HepG2 (cell line): ENCODE results near the gene C22orf15. TPM values are rescaled to one million over a fixed set of nuclear protein-coding genes. Genes with fewer than 3 reads are reported as not detected.

Experiments
- BCL6 ChIP-seq: IDR thresholded peaks from 2 replicates; pipeline ENCODE4 v1.6.1; 2016; ENCODE audit warnings: missing genetic modification reagents, missing compliant biosample characterization
- CC2D1A ChIP-seq: sonication (generic); formaldehyde crosslinking; IDR thresholded peaks from 2 replicates; pipeline ENCODE4 v1.8.1; 2023; ENCODE audit warnings: mild to moderate bottlenecking, missing genetic modification reagents
- CEBPG ChIP-seq: IDR thresholded peaks from 2 replicates; pipeline ENCODE4 v1.6.1; 2016
- CENPX ChIP-seq: sonication (generic); formaldehyde crosslinking; IDR thresholded peaks from 2 replicates; pipeline ENCODE4 v1.9.0; 2021; ENCODE audit warnings: mild to moderate bottlenecking, missing genetic modification reagents, moderate library complexity
- DNMT3B ChIP-seq: conservative IDR thresholded peaks from 2 replicates; pipeline ENCODE4 v1.6.1; 2016; ENCODE audit warnings: missing biosample characterization, control low read depth
- ELF1 ChIP-seq: sonication (generic); formaldehyde crosslinking; IDR thresholded peaks from 2 replicates; pipeline ENCODE4 v1.4.0; 2020; ENCODE audit warnings: missing genetic modification reagents
- FOXA1 ChIP-seq, 2 experiments: fragments of 450-650 bp in 1 of 2; sonication (generic) in 1 of 2; formaldehyde crosslinking in 1 of 2; IDR thresholded peaks; 2 replicates each; pipeline versions ENCODE4 v1.4.0 to v1.6.1; 2016 to 2020; ENCODE audit warnings: missing genetic modification reagents in 1 of 2
- GLMP ChIP-seq: sonication (generic); formaldehyde crosslinking; IDR thresholded peaks from 2 replicates; pipeline ENCODE4 v1.9.0; 2021; ENCODE audit warnings: missing genetic modification reagents, mild to moderate bottlenecking, borderline replicate concordance
- GTF2F1 ChIP-seq: fragments of 150-350 bp; IDR thresholded peaks from 2 replicates; pipeline ENCODE4 v1.6.1; 2014; ENCODE audit warnings: low read length
- HDAC2 ChIP-seq: sonication (generic); formaldehyde crosslinking; IDR thresholded peaks from 2 replicates; pipeline ENCODE4 v1.4.0; 2020; ENCODE audit warnings: missing genetic modification reagents
- HNRNPH1 ChIP-seq: fragments of 200-400 bp; formaldehyde crosslinking; optimal IDR thresholded peaks from 2 replicates; pipeline ENCODE3; 2017; ENCODE audit warnings: mild to moderate bottlenecking, low read depth, low read length
- IKZF4 ChIP-seq: sonication (generic); formaldehyde crosslinking; IDR thresholded peaks from 2 replicates; pipeline ENCODE4 v1.5.1; 2020; ENCODE audit warnings: borderline replicate concordance, mild to moderate bottlenecking, low read depth, missing genetic modification reagents; ENCODE audit errors: not compliant biosample characterization
- KAT8 ChIP-seq: IDR thresholded peaks from 2 replicates; pipeline ENCODE4 v1.6.1; 2016; ENCODE audit warnings: missing genetic modification reagents, missing compliant biosample characterization
- MLXIP ChIP-seq: sonication (generic); formaldehyde crosslinking; IDR thresholded peaks from 2 replicates; pipeline ENCODE4 v1.9.0; 2021; ENCODE audit warnings: missing genetic modification reagents, borderline replicate concordance
- POGZ ChIP-seq: sonication (generic); formaldehyde crosslinking; IDR thresholded peaks from 2 replicates; pipeline ENCODE4 v1.4.0; 2020; ENCODE audit warnings: mild to moderate bottlenecking, missing genetic modification reagents
- RAD21 ChIP-seq: fragments of 450-650 bp; formaldehyde crosslinking; IDR thresholded peaks from 2 replicates; pipeline ENCODE4 v1.5.0; 2020; ENCODE audit warnings: mild to moderate bottlenecking
- RFX1 ChIP-seq: fragments of 450-650 bp; IDR thresholded peaks from 2 replicates; pipeline ENCODE4 v1.6.1; 2017
- SIN3A ChIP-seq: IDR thresholded peaks from 2 replicates; pipeline ENCODE4 v1.6.1; 2011; ENCODE audit warnings: low read depth, mild to moderate bottlenecking, control low read depth, low read length, borderline replicate concordance
- TOE1 ChIP-seq: sonication (generic); formaldehyde crosslinking; IDR thresholded peaks from 2 replicates; pipeline ENCODE4 v1.4.0; 2020; ENCODE audit warnings: mild to moderate bottlenecking, missing genetic modification reagents
- ZBTB7B ChIP-seq: sonication (generic); formaldehyde crosslinking; IDR thresholded peaks from 2 replicates; pipeline ENCODE4 v1.4.0; 2020; ENCODE audit warnings: missing genetic modification reagents
- ZEB1 ChIP-seq: IDR thresholded peaks from 2 replicates; pipeline ENCODE4 v1.6.1; 2012; ENCODE audit warnings: mild to moderate bottlenecking, low read depth, inconsistent platforms; ENCODE audit not compliant: insufficient replicate concordance
- ZNF546 ChIP-seq: sonication (generic); formaldehyde crosslinking; conservative IDR thresholded peaks from 2 replicates; pipeline ENCODE4 v1.8.1; 2023; ENCODE audit warnings: mild to moderate bottlenecking, missing genetic modification reagents
- ZNF557 ChIP-seq: sonication (generic); formaldehyde crosslinking; IDR thresholded peaks from 2 replicates; pipeline ENCODE4 v1.4.0; 2020; ENCODE audit warnings: missing genetic modification reagents
- ZNF563 ChIP-seq: sonication (generic); formaldehyde crosslinking; IDR thresholded peaks from 2 replicates; pipeline ENCODE4 v1.8.0; 2022; ENCODE audit warnings: mild to moderate bottlenecking, moderate library complexity, missing genetic modification reagents
- ZNF83 ChIP-seq: sonication (generic); formaldehyde crosslinking; IDR thresholded peaks from 2 replicates; pipeline ENCODE4 v1.4.0; 2020; ENCODE audit warnings: missing genetic modification reagents, mild to moderate bottlenecking, borderline replicate concordance
- polyA plus RNA-seq, 8 experiments: library from polyadenylated mRNA; depleted of rRNA in 3 of 8; stranded (reverse) in 7 of 8; unstranded in 1 of 8; fragments of >200 nt; fragmentation: Illumina TruSeq in 4 of 8; extraction: Trizol in 4 of 8; gene quantifications; 2 replicates each; pipeline versions ENCODE4 v1.2.1 to v1.2.3, GENCODE V29; 2011 to 2016; ENCODE audit warnings: low read depth in 4 of 8, missing spikeins in 1 of 8, mixed read lengths in 1 of 8; ENCODE audit not compliant: insufficient read depth in 1 of 8
- total RNA-seq, 5 experiments: library from RNA; depleted of rRNA; stranded (reverse); fragments of >200 nt; fragmentation: Illumina TruSeq; extraction: Trizol; gene quantifications; 2 replicates each; pipeline ENCODE4 v1.2.3, GENCODE V29; 2016; ENCODE audit warnings: low read depth in 1 of 5
- TF ChIP-seq, protein P1 (sequence below): sonication (generic); formaldehyde crosslinking; IDR thresholded peaks from 2 replicates; pipeline ENCODE4 v1.9.0; 2021; ENCODE audit warnings: missing genetic modification reagents, borderline replicate concordance
- TF ChIP-seq, protein P2 (sequence below): sonication (generic); formaldehyde crosslinking; IDR thresholded peaks from 2 replicates; pipeline ENCODE4 v1.8.0; 2023; ENCODE audit warnings: mild to moderate bottlenecking, missing genetic modification reagents

Gene C22orf15
- total and polyA plus RNA-seq, 2 of the 13 experiments (the other 11 are each of a cell fraction or from before 2014, with no cell fraction given): not detected

- no peak for TF ChIP-seq GTF2F1
- TF ChIP-seq ZNF83: no peak
- no peak for TF ChIP-seq GLMP (CRISPR knock-in tag)
- TF ChIP-seq, protein P1, sequence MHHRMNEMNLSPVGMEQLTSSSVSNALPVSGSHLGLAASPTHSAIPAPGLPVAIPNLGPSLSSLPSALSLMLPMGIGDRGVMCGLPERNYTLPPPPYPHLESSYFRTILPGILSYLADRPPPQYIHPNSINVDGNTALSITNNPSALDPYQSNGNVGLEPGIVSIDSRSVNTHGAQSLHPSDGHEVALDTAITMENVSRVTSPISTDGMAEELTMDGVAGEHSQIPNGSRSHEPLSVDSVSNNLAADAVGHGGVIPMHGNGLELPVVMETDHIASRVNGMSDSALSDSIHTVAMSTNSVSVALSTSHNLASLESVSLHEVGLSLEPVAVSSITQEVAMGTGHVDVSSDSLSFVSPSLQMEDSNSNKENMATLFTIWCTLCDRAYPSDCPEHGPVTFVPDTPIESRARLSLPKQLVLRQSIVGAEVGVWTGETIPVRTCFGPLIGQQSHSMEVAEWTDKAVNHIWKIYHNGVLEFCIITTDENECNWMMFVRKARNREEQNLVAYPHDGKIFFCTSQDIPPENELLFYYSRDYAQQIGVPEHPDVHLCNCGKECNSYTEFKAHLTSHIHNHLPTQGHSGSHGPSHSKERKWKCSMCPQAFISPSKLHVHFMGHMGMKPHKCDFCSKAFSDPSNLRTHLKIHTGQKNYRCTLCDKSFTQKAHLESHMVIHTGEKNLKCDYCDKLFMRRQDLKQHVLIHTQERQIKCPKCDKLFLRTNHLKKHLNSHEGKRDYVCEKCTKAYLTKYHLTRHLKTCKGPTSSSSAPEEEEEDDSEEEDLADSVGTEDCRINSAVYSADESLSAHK (CRISPR knock-in tag): no peak
- no peak for TF ChIP-seq ELF1
- no peak for TF ChIP-seq ZNF546
- no peak for TF ChIP-seq CC2D1A
- TF ChIP-seq, protein P2, sequence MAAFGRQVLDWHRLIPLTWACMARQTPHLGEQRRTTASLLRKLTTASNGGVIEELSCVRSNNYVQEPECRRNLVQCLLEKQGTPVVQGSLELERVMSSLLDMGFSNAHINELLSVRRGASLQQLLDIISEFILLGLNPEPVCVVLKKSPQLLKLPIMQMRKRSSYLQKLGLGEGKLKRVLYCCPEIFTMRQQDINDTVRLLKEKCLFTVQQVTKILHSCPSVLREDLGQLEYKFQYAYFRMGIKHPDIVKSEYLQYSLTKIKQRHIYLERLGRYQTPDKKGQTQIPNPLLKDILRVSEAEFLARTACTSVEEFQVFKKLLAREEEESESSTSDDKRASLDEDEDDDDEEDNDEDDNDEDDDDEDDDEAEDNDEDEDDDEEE (CRISPR knock-in tag): no peak
- TF ChIP-seq DNMT3B: no peak
- TF ChIP-seq BCL6 (CRISPR knock-in tag): peak; percentile 34; the same call in 1 of the 2 replicates
- no peak for TF ChIP-seq KAT8 (CRISPR knock-in tag)
- no peak for TF ChIP-seq ZEB1
- TF ChIP-seq HDAC2 (CRISPR knock-in tag): no peak
- no peak for TF ChIP-seq CENPX (CRISPR knock-in tag)
- TF ChIP-seq FOXA1 (IDR thresholded peaks at IDR 0.05): no peak
- TF ChIP-seq FOXA1 (CRISPR knock-in tag; IDR thresholded peaks at IDR 0.05): peak; percentile 68
- no peak for TF ChIP-seq CEBPG (CRISPR knock-in tag)
- no peak for TF ChIP-seq MLXIP (CRISPR knock-in tag)
- TF ChIP-seq HNRNPH1: no peak
- no peak for TF ChIP-seq ZNF557 (CRISPR knock-in tag)
- TF ChIP-seq TOE1 (CRISPR knock-in tag): no peak
- TF ChIP-seq RFX1: no peak
- TF ChIP-seq ZBTB7B (CRISPR knock-in tag): no peak
- peak; percentile 57; the same call in 1 of the 2 replicates for TF ChIP-seq SIN3A
- peak; percentile 74; the same call in 1 of the 2 replicates for TF ChIP-seq RAD21 (CRISPR knock-in tag)
- TF ChIP-seq POGZ: no peak
- TF ChIP-seq IKZF4 (CRISPR knock-in tag): no peak
- TF ChIP-seq ZNF563 (CRISPR knock-in tag): no peak
These were observed 26.8 kb downstream of the C22orf15 start (continued) for GRCh38 chr22:23789638-23790037.
